DMS153 treated with DMSO at 0.1 percent for 48 hours (cell line): ENCODE results near the gene CNIH4.
"Not testable (repeated sequence)": the region's sequence is repeated elsewhere in the genome, so short reads cannot be mapped to it uniquely, and the experiment has no call there.

Source experiments
- DNase-seq: peaks from one replicate; lab custom pipeline; 2025; ENCODE audit not compliant: unreplicated experiment; lab: John Stamatoyannopoulos, UW

CNIH4 gene

GRCh38 chr1:224356685-224357625, at the start of gene CNIH4:
Gene CNIH4, plus strand, starts transcription at chr1:224356879. Its CDS starts 46 bp downstream, at chr1:224356925.
- peak; percentile 97 for DNase-seq

DNA sequence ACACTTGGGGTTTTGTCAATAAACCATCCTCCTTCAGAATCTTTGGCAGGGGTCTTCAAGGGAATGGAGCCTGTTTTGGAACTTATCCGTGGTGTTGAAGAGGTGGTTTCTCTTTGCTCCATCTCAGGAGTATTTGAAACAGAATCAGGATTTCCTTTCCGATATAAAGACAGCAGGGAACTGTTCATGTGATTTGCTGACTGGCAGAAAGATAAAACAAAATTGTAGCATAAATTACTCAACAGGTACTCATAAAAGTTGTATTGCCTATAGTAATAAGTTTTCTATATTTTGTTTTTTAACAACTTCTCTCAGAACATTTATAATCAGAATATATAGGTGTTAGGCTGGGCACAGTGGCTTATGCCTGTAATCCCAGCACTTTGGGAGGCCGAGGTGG, 48.6 kb upstream of the CNIH4 start:
- DNase-seq, result no peak

GRCh38 chr1:224311503-224311902, 45.2 kb upstream of the CNIH4 start:
- not testable (repeated sequence) for DNase-seq

GRCh38 chr1:224312025-224312424, 44.7 kb upstream of the CNIH4 start:
- no peak for DNase-seq

- peak; percentile 94 for DNase-seq
Measured at GRCh38 chr1:224317383-224318045, 39.2 kb upstream of the CNIH4 start.

GRCh38 chr1:224321706-224322105, 35.0 kb upstream of the CNIH4 start:
- no peak for DNase-seq

DNA sequence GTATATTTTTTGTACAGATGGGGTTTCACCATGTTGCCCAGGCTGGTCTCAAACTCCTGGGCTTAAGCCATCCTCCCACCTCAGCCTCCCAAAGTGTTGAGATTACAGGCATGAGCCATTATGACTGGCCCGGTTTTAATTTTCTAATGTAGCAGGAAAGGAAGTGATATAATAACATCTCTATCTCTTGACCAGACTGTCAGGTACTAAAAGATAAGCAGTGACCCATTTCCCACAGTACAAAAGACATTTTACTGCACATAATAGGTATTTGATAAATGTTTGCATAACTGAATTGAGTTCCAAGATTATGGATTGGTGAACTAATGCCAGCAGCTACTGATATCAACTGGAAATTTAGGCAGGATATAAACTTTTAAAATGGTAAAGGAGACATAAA, 30.7 kb upstream of the CNIH4 start:
- no peak for DNase-seq

DNA sequence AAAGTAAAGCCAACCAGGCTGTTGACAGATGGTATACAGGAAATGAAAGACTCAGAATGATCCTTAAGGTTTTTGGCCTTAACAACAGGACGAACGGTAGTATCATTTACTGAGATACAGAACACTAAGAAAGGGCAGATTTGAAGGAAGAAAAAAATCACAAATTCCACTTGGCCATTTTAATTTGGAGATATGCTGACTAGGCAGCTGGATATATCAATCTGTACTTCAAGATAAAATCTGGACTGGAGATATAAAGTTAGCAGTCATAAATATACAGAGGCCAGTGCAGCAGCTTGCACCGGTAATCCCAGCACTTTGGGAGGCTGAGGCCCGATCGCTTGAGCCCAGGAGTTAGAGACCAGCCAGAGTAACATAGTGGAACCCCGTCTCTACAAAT, 28.0 kb upstream of the CNIH4 start:
- no peak for DNase-seq

- no peak for DNase-seq
Measured at GRCh38 chr1:224329484-224329841, 27.2 kb upstream of the CNIH4 start.

- peak; percentile 95 for DNase-seq
Measured at GRCh38 chr1:224329842-224330753, 26.6 kb upstream of the CNIH4 start, which contains the start of gene NVL. Gene NVL, minus strand, starts transcription at chr1:224330172. Its CDS starts 45 bp downstream, at chr1:224330127.

GRCh38 chr1:224331326-224331725, 25.4 kb upstream of the CNIH4 start:
- no peak for DNase-seq

DNA sequence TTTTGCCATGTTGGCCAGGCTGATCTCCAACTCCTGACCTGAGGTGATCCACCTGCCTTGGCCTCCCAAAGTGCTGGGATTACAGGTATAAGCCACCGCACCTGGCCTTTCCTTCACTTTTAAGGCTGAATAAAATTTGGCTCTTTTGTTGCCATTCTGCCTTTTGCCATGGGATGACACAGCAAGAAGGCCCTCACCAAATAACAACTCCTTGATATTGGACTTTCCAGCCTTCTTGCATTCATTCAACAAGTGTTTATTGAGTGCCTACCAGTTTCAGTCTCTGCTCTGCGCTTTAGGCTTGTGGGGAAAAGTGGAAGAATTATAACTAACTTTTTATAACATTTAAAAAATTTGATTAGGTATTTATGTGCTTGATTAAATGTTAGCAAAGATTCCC, 24.9 kb upstream of the CNIH4 start:
- DNase-seq, result no peak

DNA sequence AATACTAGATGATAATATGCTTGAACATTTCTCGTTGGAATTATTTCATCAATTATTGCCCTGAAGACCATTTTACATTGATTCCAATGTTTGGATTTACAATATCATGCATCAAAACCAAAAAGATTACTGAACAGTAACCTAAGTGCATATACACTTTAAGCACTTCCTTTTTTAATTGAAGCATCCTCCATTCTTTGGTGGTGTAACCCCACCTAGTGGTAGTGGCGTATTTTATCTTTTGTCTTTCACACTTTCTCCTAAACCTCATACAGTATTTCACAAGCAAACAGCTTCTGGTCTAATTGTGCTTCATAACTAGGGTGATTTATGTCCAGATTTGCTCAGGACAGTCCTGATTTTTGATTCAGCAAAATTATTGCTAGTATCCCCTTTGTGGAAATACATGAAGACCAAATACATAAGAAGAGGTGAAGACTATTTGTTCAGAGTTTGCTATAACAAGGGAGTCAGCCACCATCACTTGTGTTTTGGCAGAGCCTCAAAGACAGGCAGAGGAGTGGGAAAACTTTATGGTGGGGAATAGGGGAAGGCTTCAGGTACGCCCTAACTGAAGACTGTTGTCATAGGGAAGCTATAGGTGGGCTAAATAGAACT, 23.3 kb upstream of the CNIH4 start:
- DNase-seq, result peak; percentile 82

DNA sequence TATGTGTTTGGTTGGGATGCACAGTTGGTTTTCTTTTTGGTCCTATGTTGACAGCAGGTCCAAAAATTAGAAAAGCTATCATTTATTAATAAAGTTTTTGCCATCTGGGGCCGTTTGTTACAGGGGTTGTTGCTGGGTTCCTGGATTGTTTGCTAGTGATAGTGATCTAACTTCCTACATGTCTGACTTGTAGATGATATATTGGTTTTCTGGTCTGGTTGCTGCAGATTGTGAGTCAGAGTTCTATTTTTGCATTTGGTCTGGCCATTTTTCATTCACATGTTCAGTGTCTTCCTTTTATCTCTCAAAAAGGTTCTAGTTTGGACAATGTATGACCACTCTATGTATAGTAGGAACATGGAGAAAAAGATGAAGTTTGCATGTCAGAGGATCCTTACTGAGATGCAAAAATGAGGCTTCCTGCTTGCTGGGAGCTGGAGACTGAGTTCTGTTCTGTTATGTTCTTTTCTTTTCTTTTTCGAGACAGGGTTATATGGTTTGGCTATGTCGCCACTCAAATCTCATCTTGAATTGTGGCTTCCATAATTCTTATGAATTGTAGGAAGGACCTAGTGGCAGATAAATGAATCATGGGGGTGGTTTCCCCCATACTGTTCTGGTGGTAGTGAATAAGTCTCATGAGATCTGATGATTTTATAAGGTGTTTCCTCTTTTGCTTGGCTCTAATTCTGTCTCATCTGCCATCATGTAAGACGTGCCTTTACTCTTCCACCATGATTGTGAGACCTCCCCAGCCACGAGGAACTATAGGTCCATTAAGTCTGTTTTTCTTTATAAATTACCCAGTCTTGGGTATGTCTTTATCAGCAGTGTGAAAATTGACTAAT, 22.5 kb upstream of the CNIH4 start:
- no peak for DNase-seq

GRCh38 chr1:224338150-224338838, 18.4 kb upstream of the CNIH4 start:
- no peak for DNase-seq

DNA sequence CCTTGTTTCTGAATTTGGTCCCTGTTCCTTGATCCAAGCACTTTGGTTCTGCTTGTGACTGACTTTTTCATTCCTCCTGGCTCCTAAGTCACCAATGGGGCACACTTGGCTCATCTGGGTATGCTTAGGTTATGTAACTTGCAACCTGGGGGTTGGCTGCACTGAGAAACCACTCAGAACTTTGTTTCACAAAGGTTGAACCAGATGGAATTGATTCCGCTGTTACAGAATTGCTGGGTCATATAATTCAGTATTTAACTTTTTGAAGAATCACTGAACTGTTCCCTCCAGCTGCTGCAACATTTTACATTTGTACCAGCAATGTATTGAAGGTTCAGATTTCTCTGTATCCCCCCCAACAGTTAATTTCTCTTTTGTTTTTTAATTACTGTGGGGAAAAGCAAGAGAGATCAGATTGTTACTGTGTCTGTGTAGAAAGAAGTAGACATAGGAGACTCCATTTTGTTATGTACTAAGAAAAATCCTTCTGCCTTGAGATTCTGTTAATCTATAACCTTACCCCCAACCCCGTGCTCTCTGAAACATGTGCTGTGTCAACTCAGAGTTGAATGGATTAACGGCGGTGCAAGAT, 17.1 kb upstream of the CNIH4 start:
- DNase-seq, result no peak

GRCh38 chr1:224340453-224341384, 16.0 kb upstream of the CNIH4 start:
- not testable (repeated sequence) for DNase-seq

DNA sequence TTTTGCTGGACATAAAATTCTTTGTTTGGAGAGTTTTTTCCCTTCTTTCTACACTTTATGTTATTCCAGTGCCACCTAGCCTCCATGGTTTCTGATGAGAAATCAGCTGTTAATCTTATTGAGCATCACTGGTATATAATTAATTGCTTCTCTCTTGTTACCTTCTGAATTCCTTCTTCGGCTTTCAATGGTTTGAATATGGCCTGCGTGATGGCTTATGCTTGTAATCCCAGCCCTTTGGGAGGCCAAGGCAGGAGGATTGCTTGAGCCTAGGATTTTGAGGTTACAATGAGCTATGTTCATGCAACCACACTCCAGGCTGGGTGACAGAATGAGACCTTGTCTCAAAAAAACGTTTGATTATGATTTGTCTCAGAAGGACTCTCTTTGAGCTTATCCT, 13.0 kb upstream of the CNIH4 start:
- DNase-seq, result no peak
